SK-N-SH (cell line): ENCODE results near the gene IL1RAP. TPM values are rescaled to one million over a fixed set of nuclear protein-coding genes. Genes with fewer than 3 reads are reported as not detected.
"Not testable (repeated sequence)": the region's sequence is repeated elsewhere in the genome, so short reads cannot be mapped to it uniquely, and the experiment has no call there.

Experiments used
- CTCF ChIA-PET: fragments of 300-600, 350-600 bp; formaldehyde crosslinking; extraction: SDS; loops from one replicate; lab custom pipeline; 2021; lab: Yijun Ruan, JAX
- POLR2A ChIA-PET: fragments of 350-600 bp; sonication (Branson Sonifier 250); formaldehyde crosslinking; extraction: SDS; loops from one replicate; lab custom pipeline; 2020; ENCODE audit warnings: antibody characterized with exemption, inconsistent platforms; lab: Yijun Ruan, JAX
- DNase-seq: peaks from one replicate; pipeline ENCODE4 v3.0.0; 2012
- H2AFZ ChIP-seq: fragments of 200-600 bp; sonication (generic); 2 replicates; pipeline ENCODE4 v1.8.1; 2016; ENCODE audit warnings: antibody characterized with exemption, mild to moderate bottlenecking, low read depth
- H3F3A ChIP-seq: fragments of 200-600 bp; sonication (generic); replicated peaks from 2 replicates; pipeline ENCODE3; 2016; ENCODE audit warnings: antibody characterized with exemption, mild to moderate bottlenecking; ENCODE audit not compliant: insufficient read depth
- H3K27ac ChIP-seq, 2 experiments: fragments of 200-500 bp in 1 of 2; fragments of 200-600 bp in 1 of 2; sonication (Bioruptor generic) in 1 of 2; sonication (generic), shearing (Covaris generic) in 1 of 2; 2 replicates each; pipeline versions ENCODE4 v1.5.1 to v1.6.1; 2014 to 2016; ENCODE audit warnings: low read depth in 2 of 2, inconsistent platforms in 1 of 2, low read length in 1 of 2, mild to moderate bottlenecking in 1 of 2, mixed read lengths in 1 of 2
- H3K27me3 ChIP-seq: fragments of 200-600 bp; sonication (generic), shearing (Covaris generic); 2 replicates; pipeline ENCODE4 v1.6.1; 2016; ENCODE audit warnings: mixed run types; ENCODE audit not compliant: insufficient read depth
- H3K36me3 ChIP-seq, 2 experiments: fragments of 200-500 bp in 1 of 2; fragments of 200-600 bp in 1 of 2; sonication (Bioruptor generic) in 1 of 2; sonication (generic) in 1 of 2; replicated peaks in 1 of 2; 2 replicates each; pipeline versions ENCODE3 to v1.5.1; 2014 to 2016; ENCODE audit warnings: low read length in 1 of 2, mild to moderate bottlenecking in 1 of 2; ENCODE audit not compliant: insufficient read depth in 2 of 2, control insufficient read depth in 1 of 2
- H3K4me1 ChIP-seq, 2 experiments: fragments of 200-500 bp in 1 of 2; fragments of 200-600 bp in 1 of 2; sonication (Bioruptor generic) in 1 of 2; sonication (generic), shearing (Covaris generic) in 1 of 2; 2 replicates each; pipeline versions ENCODE4 v1.5.1 to v1.6.1; 2014 to 2016; ENCODE audit warnings: low read depth in 1 of 2, low read length in 1 of 2, mixed run types in 1 of 2; ENCODE audit not compliant: insufficient read depth in 2 of 2, control insufficient read depth in 1 of 2
- H3K4me2 ChIP-seq: fragments of 200-600 bp; sonication (generic), shearing (Covaris generic); 2 replicates; pipeline ENCODE4 v1.6.1; 2017; ENCODE audit warnings: mixed run types
- H3K4me3 ChIP-seq, 2 experiments: fragments of 200-500 bp in 1 of 2; fragments of 200-600 bp in 1 of 2; sonication (Bioruptor generic) in 1 of 2; sonication (generic), shearing (Covaris generic) in 1 of 2; 2 replicates each; pipeline versions ENCODE4 v1.5.1 to v1.8.1; 2014 to 2016; ENCODE audit warnings: low read depth in 2 of 2, inconsistent platforms in 1 of 2, low read length in 1 of 2, mild to moderate bottlenecking in 1 of 2, mixed read lengths in 1 of 2, moderate library complexity in 1 of 2
- H3K79me2 ChIP-seq: fragments of 200-600 bp; sonication (generic); 2 replicates; pipeline ENCODE4 v1.8.1; 2017; ENCODE audit warnings: mild to moderate bottlenecking; ENCODE audit not compliant: insufficient read depth
- H3K9ac ChIP-seq: fragments of 200-600 bp; sonication (generic); 2 replicates; pipeline ENCODE4 v1.6.1; 2017; ENCODE audit warnings: mixed run types
- H3K9me2 ChIP-seq: fragments of 200-600 bp; sonication (generic); 2 replicates; pipeline ENCODE4 v1.6.1; 2017; ENCODE audit warnings: mixed run types
- H3K9me3 ChIP-seq: fragments of 200-600 bp; sonication (generic); 2 replicates; pipeline ENCODE4 v1.6.1; 2017; ENCODE audit warnings: mixed run types, mild to moderate bottlenecking, moderate library complexity
- H4K20me1 ChIP-seq: fragments of 200-600 bp; sonication (generic); 2 replicates; pipeline ENCODE4 v1.6.1; 2017; ENCODE audit warnings: mild to moderate bottlenecking, mixed run types; ENCODE audit not compliant: insufficient read depth
- EP300 ChIP-seq, 2 experiments: IDR thresholded peaks; 2 replicates each; pipeline versions ENCODE4 v1.4.0 to v1.6.1; 2012; ENCODE audit warnings: borderline replicate concordance in 1 of 2, low read depth in 1 of 2, low read length in 1 of 2
- EZH2phosphoT487 ChIP-seq: fragments of 200-600 bp; sonication (generic); IDR thresholded peaks from 2 replicates; pipeline ENCODE4 v1.6.1; 2017; ENCODE audit warnings: low read depth, mixed run types, mild to moderate bottlenecking, antibody characterized with exemption, moderate library complexity, borderline replicate concordance
- FOSL2 ChIP-seq: IDR thresholded peaks from 2 replicates; pipeline ENCODE4 v1.4.0; 2012; ENCODE audit warnings: low read depth, mild to moderate bottlenecking, moderate library complexity, borderline replicate concordance
- FOXJ3 ChIP-seq: sonication (generic); formaldehyde crosslinking; IDR thresholded peaks from 2 replicates; pipeline ENCODE4 v1.5.1; 2020; ENCODE audit warnings: mild to moderate bottlenecking, missing genetic modification reagents
- GATA2 ChIP-seq: sonication (generic); formaldehyde crosslinking; IDR thresholded peaks from 2 replicates; pipeline ENCODE4 v1.5.0; 2020; ENCODE audit warnings: mild to moderate bottlenecking, missing genetic modification reagents
- JUND ChIP-seq: IDR thresholded peaks from 2 replicates; pipeline ENCODE4 v1.4.0; 2012
- MEF2A ChIP-seq: IDR thresholded peaks from 2 replicates; pipeline ENCODE4 v1.4.0; 2012; ENCODE audit warnings: low read depth, borderline replicate concordance
- NFIC ChIP-seq: IDR thresholded peaks from 2 replicates; pipeline ENCODE4 v1.4.0; 2012; ENCODE audit warnings: borderline replicate concordance
- NRF1 ChIP-seq: IDR thresholded peaks from 2 replicates; pipeline ENCODE4 v1.6.1; 2012; ENCODE audit warnings: low read depth, mild to moderate bottlenecking, low read length
- RFX5 ChIP-seq: IDR thresholded peaks from 2 replicates; pipeline ENCODE4 v1.6.1; 2012; ENCODE audit warnings: mild to moderate bottlenecking, improper control_type of control experiment, low read length
- SMC3 ChIP-seq: IDR thresholded peaks from 2 replicates; pipeline ENCODE4 v1.6.1; 2012; ENCODE audit warnings: low read depth, low read length, improper control_type of control experiment
- TEAD4 ChIP-seq: IDR thresholded peaks from 2 replicates; pipeline ENCODE4 v1.4.0; 2012; ENCODE audit warnings: mild to moderate bottlenecking, borderline replicate concordance; ENCODE audit not compliant: insufficient read depth
- ZBTB33 ChIP-seq: IDR thresholded peaks from 2 replicates; pipeline ENCODE4 v1.4.0; 2012; ENCODE audit warnings: low read depth, borderline replicate concordance
- WGBS: methylation state at CpG from one replicate; pipeline ENCODE4 v1.1.6; 2017; ENCODE audit warnings: low lambda C conversion rate; 5-methylcytosine and 5-hydroxymethylcytosine counted together
- polyA plus RNA-seq, 3 experiments: library from polyadenylated mRNA; depleted of rRNA; stranded (reverse); fragments of >200 nt; gene quantifications; 2 replicates each; pipeline ENCODE4 v1.2.3, GENCODE V29; 2012
- TF ChIP-seq, protein P1 (sequence below): IDR thresholded peaks from 2 replicates; pipeline ENCODE4; 2012

IL1RAP gene
- polyA plus RNA-seq, 1 of the 3 experiments (the other 2 are of a cell fraction): 7.6 TPM

DNA sequence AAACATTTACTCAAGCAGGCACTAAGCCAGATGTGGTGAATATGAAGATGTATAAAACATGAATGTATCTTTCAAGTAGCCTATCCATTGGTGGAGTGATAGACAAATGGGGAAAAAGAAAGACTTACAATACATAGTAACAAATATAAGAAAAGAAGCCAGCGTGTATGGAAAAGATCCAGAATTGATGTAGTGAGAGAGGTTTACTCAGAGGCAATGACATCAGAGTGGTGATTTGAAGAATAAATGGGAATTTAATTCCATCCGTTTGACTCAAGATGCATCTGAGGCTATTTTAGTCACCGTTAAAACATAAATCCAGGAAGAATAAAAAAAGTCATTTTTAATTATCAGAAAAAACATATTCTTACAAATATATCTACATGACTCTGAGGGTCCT, 162.6 kb downstream of the IL1RAP start:
- H3K4me3 ChIP-seq: no peak overlapping the region
- no peak for DNase-seq
- TF ChIP-seq MEF2A (peak; percentile 40; the same call in 1 of the 2 replicates), GATA2 (CRISPR knock-in tag) (no peak), FOSL2 (peak; percentile 5; the same call in 1 of the 2 replicates), EP300 (IDR thresholded peaks at IDR 0.05; ENCODE audit: borderline replicate concordance in 1 of 2, low read depth in 1 of 2, low read length in 1 of 2) (0 out of 4 replicates have a peak, but pooled peaks of 1 of the 2 experiments have one; percentile 17), NFIC (no peak), JUND (peak; percentile 24; the same call in 1 of the 2 replicates), SMC3 (no peak)
- TF ChIP-seq, protein P1, sequence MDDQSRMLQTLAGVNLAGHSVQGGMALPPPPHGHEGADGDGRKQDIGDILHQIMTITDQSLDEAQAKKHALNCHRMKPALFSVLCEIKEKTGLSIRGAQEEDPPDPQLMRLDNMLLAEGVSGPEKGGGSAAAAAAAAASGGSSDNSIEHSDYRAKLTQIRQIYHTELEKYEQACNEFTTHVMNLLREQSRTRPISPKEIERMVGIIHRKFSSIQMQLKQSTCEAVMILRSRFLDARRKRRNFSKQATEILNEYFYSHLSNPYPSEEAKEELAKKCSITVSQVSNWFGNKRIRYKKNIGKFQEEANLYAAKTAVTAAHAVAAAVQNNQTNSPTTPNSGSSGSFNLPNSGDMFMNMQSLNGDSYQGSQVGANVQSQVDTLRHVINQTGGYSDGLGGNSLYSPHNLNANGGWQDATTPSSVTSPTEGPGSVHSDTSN: 0 out of 2 replicates have a peak, but pooled peaks have one; percentile 26
- H3K9me2 ChIP-seq: no peaks in the 10 kb centered on the region
- CTCF ChIA-PET: no interaction called here
- 11% methylated on average over 3 of the region's 3 CpGs for WGBS
- no peaks in the 10 kb centered on the region for H3K79me2 ChIP-seq
- no peaks in the 10 kb centered on the region for H3K27me3 ChIP-seq
- no peak overlapping the region for H2AFZ ChIP-seq
- H3K27ac ChIP-seq: peak overlapping the region in 1 of 2 experiments; percentile 56; a peak in 2 of 4 replicates
- H3K36me3 ChIP-seq: no peaks in the 10 kb centered on the region
- no peaks in the 10 kb centered on the region for H4K20me1 ChIP-seq
- POLR2A ChIA-PET: no interaction called here
- H3K9me3 ChIP-seq: no peaks in the 10 kb centered on the region
- peaks cover 14% of the 10 kb centered on the region for H3F3A ChIP-seq
- H3K4me2 ChIP-seq: no peak overlapping the region
- 0 out of 4 replicates have a peak, but pooled peaks cover 0 to 5% of the 10 kb centered on the region in 2 experiments for H3K4me1 ChIP-seq
- H3K9ac ChIP-seq: no peak overlapping the region

DNA sequence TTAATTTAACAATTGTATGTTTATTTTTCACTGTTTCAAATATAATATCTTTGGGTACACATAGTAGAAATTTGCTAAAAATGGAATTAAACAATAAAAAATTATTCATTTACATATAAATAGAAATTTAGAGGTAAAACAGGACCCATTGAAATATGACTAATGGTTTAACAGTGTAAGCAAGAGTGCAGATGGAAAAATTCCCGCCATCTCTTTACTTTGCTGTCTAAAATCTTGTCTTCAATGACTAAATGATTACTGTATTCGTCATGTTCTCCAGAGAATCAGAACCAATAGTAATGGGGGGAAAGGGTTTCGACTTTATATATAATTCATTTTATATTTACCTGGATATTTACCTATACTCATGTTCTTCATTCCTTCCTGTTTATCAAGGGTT, 163.1 kb downstream of the IL1RAP start:
- no peak overlapping the region for H3K4me3 ChIP-seq
- no peak for TF ChIP-seq FOXJ3 (CRISPR knock-in tag)
- no peak for TF ChIP-seq RFX5
- no peak for TF ChIP-seq NRF1
- no peak for TF ChIP-seq TEAD4
- TF ChIP-seq EZH2phosphoT487: no peak
- TF ChIP-seq ZBTB33: no peak
- no peak for TF ChIP-seq FOSL2
- no peak for TF ChIP-seq GATA2 (CRISPR knock-in tag)
- no peak for TF ChIP-seq JUND
- 15% methylated on average over 3 of the region's 3 CpGs for WGBS
- H2AFZ ChIP-seq: no peak overlapping the region
- DNase-seq: no peak
- H3K4me1 ChIP-seq: 0 out of 4 replicates have a peak, but pooled peaks cover 0 to 3% of the 10 kb centered on the region in 2 experiments
- POLR2A ChIA-PET: no interaction called here
- no peaks in the 10 kb centered on the region for H3K79me2 ChIP-seq
- no peaks in the 10 kb centered on the region for H4K20me1 ChIP-seq
- peaks cover 9% of the 10 kb centered on the region for H3F3A ChIP-seq
- no peaks in the 10 kb centered on the region for H3K9me2 ChIP-seq
- no peak overlapping the region for H3K4me2 ChIP-seq
- no peaks in the 10 kb centered on the region for H3K36me3 ChIP-seq
- H3K9ac ChIP-seq: no peak overlapping the region
- CTCF ChIA-PET: no interaction called here
- peak overlapping the region in 1 of 2 experiments; percentile 56; a peak in 2 of 4 replicates for H3K27ac ChIP-seq
- H3K9me3 ChIP-seq: no peaks in the 10 kb centered on the region
- no peaks in the 10 kb centered on the region for H3K27me3 ChIP-seq

DNA sequence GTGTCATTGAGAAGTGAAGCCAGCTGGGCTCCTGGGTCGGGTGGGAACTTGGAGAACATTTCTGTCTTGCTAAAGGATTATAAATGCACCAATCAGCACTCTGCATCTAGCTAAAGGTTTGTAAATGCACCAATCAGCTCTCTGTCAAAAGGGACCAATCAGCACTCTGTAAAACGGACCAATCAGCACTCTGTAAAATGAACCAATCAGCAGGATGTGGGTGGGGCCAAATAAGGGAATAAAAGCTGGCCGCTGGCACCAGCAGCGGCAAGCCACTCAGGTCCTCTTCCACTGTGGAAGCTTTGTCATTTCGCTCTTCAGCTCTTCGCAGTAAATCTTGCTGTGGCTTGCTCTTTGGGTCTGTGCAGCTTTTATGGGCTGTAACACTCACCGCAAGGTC, 164.0 kb downstream of the IL1RAP start:
- H3K27ac ChIP-seq, H3K4me1 ChIP-seq, H3K9me3 ChIP-seq, H4K20me1 ChIP-seq, CTCF ChIA-PET, H3K27me3 ChIP-seq, H2AFZ ChIP-seq, POLR2A ChIA-PET, H3K4me3 ChIP-seq, H3K9ac ChIP-seq, DNase-seq, H3K79me2 ChIP-seq, H3K36me3 ChIP-seq, H3K4me2 ChIP-seq, H3K9me2 ChIP-seq, H3F3A ChIP-seq: not testable (repeated sequence)
- WGBS: 44% methylated on average over 7 of the region's 7 CpGs
